HEK293 (cell line): Measurements from ENCODE around the gene ITPRIPL1.

ENCODE experiments used
- CTCF ChIA-PET: fragments of 350-600 bp; formaldehyde crosslinking; extraction: SDS; loops from one replicate; lab custom pipeline; 2021; ENCODE audit warnings: antibody characterized with exemption; lab: Yijun Ruan, JAX
- POLR2A ChIA-PET: fragments of 300-600 bp; formaldehyde crosslinking; extraction: SDS; loops from one replicate; lab custom pipeline; 2020; ENCODE audit warnings: antibody characterized with exemption, inconsistent platforms; lab: Yijun Ruan, JAX
- H3K27ac ChIP-seq: fragments of 200-500 bp; sonication (Bioruptor generic); 2 replicates; pipeline ENCODE4 v1.5.1; 2014; ENCODE audit warnings: low read depth, low read length, control low read depth, inconsistent platforms; ENCODE audit errors: extremely low read depth
- H3K36me3 ChIP-seq, 2 experiments: fragments of 200-500 bp in 1 of 2; sonication (Bioruptor generic) in 1 of 2; 1 replicate in 1 of 2; 2 replicates in 1 of 2; pipeline ENCODE4 v1.5.1; 2014 to 2017; ENCODE audit warnings: inconsistent platforms in 2 of 2, low read length in 2 of 2; ENCODE audit not compliant: control insufficient read depth in 2 of 2, insufficient read depth in 1 of 2
- H3K4me1 ChIP-seq: fragments of 200-500 bp; sonication (Bioruptor generic); 2 replicates; pipeline ENCODE4 v1.5.1; 2014; ENCODE audit warnings: mild to moderate bottlenecking, low read length, inconsistent platforms; ENCODE audit not compliant: control insufficient read depth, insufficient read depth
- H3K4me3 ChIP-seq: 2 replicates; pipeline ENCODE4 v1.5.1; 2011; ENCODE audit warnings: low read depth, mild to moderate bottlenecking, control low read depth, low read length, moderate library complexity
- H3K9me3 ChIP-seq: fragments of 200-500 bp; sonication (Bioruptor generic); 2 replicates; pipeline ENCODE4 v1.5.1; 2014; ENCODE audit warnings: low read depth, low read length, inconsistent platforms; ENCODE audit not compliant: control insufficient read depth, insufficient read depth
- AEBP2 ChIP-seq: fragments of 450-650 bp; formaldehyde crosslinking; IDR thresholded peaks from 2 replicates; pipeline ENCODE4 v1.5.1; 2016; ENCODE audit warnings: missing biosample characterization, missing genetic modification characterization, borderline replicate concordance
- GFI1B ChIP-seq: fragments of 450-650 bp; formaldehyde crosslinking; IDR thresholded peaks from 2 replicates; pipeline ENCODE4 v1.5.1; 2016; ENCODE audit warnings: missing biosample characterization, missing genetic modification characterization
- REST ChIP-seq: fragments of 450-650 bp; formaldehyde crosslinking; IDR thresholded peaks from 2 replicates; pipeline ENCODE4 v1.5.1; 2016; ENCODE audit warnings: missing biosample characterization, missing genetic modification characterization
- TRIM28 ChIP-seq: IDR thresholded peaks from 2 replicates; pipeline ENCODE4 v1.6.1; 2011; ENCODE audit warnings: low read length, control low read depth, borderline replicate concordance
- TSHZ1 ChIP-seq: fragments of 450-650 bp; formaldehyde crosslinking; IDR thresholded peaks from 2 replicates; pipeline ENCODE4 v1.5.1; 2016; ENCODE audit warnings: missing biosample characterization, missing genetic modification characterization, borderline replicate concordance
- WT1 ChIP-seq: fragments of 450-650 bp; formaldehyde crosslinking; IDR thresholded peaks from 2 replicates; pipeline ENCODE4 v1.5.1; 2016; ENCODE audit warnings: missing biosample characterization, missing genetic modification characterization
- ZBTB1 ChIP-seq: fragments of 450-650 bp; formaldehyde crosslinking; IDR thresholded peaks from 2 replicates; pipeline ENCODE4 v1.5.1; 2016; ENCODE audit warnings: missing biosample characterization, missing genetic modification characterization
- ZBTB8A ChIP-seq: fragments of 450-650 bp; formaldehyde crosslinking; IDR thresholded peaks from 2 replicates; pipeline ENCODE4 v1.5.1; 2016; ENCODE audit warnings: missing biosample characterization, missing genetic modification characterization
- ZNF121 ChIP-seq: fragments of 450-650 bp; formaldehyde crosslinking; IDR thresholded peaks from 2 replicates; pipeline ENCODE4 v1.5.1; 2016; ENCODE audit warnings: missing biosample characterization, missing genetic modification characterization
- ZNF146 ChIP-seq: fragments of 450-650 bp; formaldehyde crosslinking; IDR thresholded peaks from 2 replicates; pipeline ENCODE4 v1.5.1; 2016; ENCODE audit warnings: missing biosample characterization, missing genetic modification characterization
- ZNF174 ChIP-seq: fragments of 450-650 bp; formaldehyde crosslinking; IDR thresholded peaks from 2 replicates; pipeline ENCODE4 v1.5.0; 2017; ENCODE audit warnings: missing biosample characterization, mild to moderate bottlenecking, missing genetic modification characterization
- ZNF211 ChIP-seq: fragments of 450-650 bp; formaldehyde crosslinking; IDR thresholded peaks from 2 replicates; pipeline ENCODE4 v1.5.1; 2016; ENCODE audit warnings: low read depth, missing biosample characterization, missing genetic modification characterization
- ZNF221 ChIP-seq: fragments of 450-650 bp; formaldehyde crosslinking; IDR thresholded peaks from 2 replicates; pipeline ENCODE4 v1.5.1; 2017; ENCODE audit warnings: missing biosample characterization, missing genetic modification characterization, borderline replicate concordance
- ZNF280D ChIP-seq: fragments of 450-650 bp; formaldehyde crosslinking; IDR thresholded peaks from 2 replicates; pipeline ENCODE4 v1.5.1; 2016; ENCODE audit warnings: missing biosample characterization, missing genetic modification characterization
- ZNF621 ChIP-seq: fragments of 450-650 bp; formaldehyde crosslinking; IDR thresholded peaks from 2 replicates; pipeline ENCODE4 v1.5.1; 2017; ENCODE audit warnings: missing biosample characterization, missing genetic modification characterization
- ZNF660 ChIP-seq: fragments of 450-650 bp; IDR thresholded peaks from 2 replicates; pipeline ENCODE4 v1.5.1; 2018; ENCODE audit warnings: missing biosample characterization, mild to moderate bottlenecking, missing genetic modification characterization
- ZNF791 ChIP-seq: fragments of 450-650 bp; formaldehyde crosslinking; IDR thresholded peaks from 2 replicates; pipeline ENCODE4 v1.5.1; 2016; ENCODE audit warnings: missing biosample characterization, missing genetic modification characterization

The ITPRIPL1 gene

GRCh38 chr2:96318723-96319122 lies 6.4 kb upstream of the ITPRIPL1 start:
- TF ChIP-seq ZNF660 (tag by site-specific recombination), result no peak
- TF ChIP-seq ZBTB1 (tag by site-specific recombination), result no peak
- TF ChIP-seq ZNF211, result no peak
- TF ChIP-seq ZNF791, result no peak
- TF ChIP-seq ZBTB8A (tag by site-specific recombination), result no peak
- no peak for TF ChIP-seq ZNF121 (tag by site-specific recombination)
- TF ChIP-seq AEBP2 (tag by site-specific recombination), result no peak
- no peak for TF ChIP-seq ZNF221
- TF ChIP-seq ZNF280D (tag by site-specific recombination), result no peak
- no peak for TF ChIP-seq ZNF174
- no peak for TF ChIP-seq REST (tag by site-specific recombination)
- no peak for TF ChIP-seq ZNF621
- TF ChIP-seq GFI1B (tag by site-specific recombination), result no peak
- no peak for TF ChIP-seq ZNF146 (tag by site-specific recombination)
- TF ChIP-seq TRIM28, result no peak
- no peak for TF ChIP-seq TSHZ1 (tag by site-specific recombination)
- TF ChIP-seq WT1 (tag by site-specific recombination), result no peak
- H3K4me1 ChIP-seq, result no peaks in the 10 kb centered on the region
- H3K36me3 ChIP-seq, result no peaks in the 10 kb centered on the region
- ChIA-PET POLR2A (no interaction called here), CTCF (no interaction called here)
- H3K27ac ChIP-seq, result no peak overlapping the region
- H3K4me3 ChIP-seq, result no peak overlapping the region
- no peaks in the 10 kb centered on the region for H3K9me3 ChIP-seq
